Hepatocyte (in vitro differentiated cells): ENCODE results near the gene ACADL.

Source experiments
- EZH2phosphoT487 ChIP-seq: fragments of 200-600 bp; sonication (generic); IDR thresholded peaks from one replicate; pipeline ENCODE4 v1.6.1; 2018; ENCODE audit warnings: antibody characterized with exemption, mild to moderate bottlenecking, low read depth, moderate library complexity; ENCODE audit not compliant: unreplicated experiment, severe bottlenecking
- TF ChIP-seq, protein P1 (sequence below): fragments of 200-600 bp; sonication (generic); IDR thresholded peaks from 2 replicates; pipeline ENCODE4 v1.5.1; 2016; ENCODE audit warnings: antibody characterized with exemption, mild to moderate bottlenecking; ENCODE audit not compliant: poor library complexity

DNA sequence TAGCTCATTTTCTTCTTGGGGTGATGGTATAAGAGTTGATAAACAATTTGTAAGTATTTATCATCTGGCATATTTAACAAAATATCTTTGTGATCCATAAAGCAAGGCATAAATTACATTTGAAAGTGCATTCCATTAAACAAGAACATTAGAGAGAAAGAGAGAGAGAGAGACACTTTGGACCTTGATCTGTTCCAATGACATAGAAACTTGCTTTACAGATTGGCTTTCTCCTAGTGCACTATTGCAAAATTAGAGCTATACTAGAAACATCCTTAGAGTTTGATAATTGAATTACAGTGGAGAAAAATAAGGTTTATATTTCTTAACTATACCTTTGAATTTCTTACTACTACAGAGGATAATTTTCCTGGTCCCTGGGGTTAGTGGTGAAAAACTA is 5.7 kb upstream of the ACADL start:
- TF ChIP-seq, protein P1, sequence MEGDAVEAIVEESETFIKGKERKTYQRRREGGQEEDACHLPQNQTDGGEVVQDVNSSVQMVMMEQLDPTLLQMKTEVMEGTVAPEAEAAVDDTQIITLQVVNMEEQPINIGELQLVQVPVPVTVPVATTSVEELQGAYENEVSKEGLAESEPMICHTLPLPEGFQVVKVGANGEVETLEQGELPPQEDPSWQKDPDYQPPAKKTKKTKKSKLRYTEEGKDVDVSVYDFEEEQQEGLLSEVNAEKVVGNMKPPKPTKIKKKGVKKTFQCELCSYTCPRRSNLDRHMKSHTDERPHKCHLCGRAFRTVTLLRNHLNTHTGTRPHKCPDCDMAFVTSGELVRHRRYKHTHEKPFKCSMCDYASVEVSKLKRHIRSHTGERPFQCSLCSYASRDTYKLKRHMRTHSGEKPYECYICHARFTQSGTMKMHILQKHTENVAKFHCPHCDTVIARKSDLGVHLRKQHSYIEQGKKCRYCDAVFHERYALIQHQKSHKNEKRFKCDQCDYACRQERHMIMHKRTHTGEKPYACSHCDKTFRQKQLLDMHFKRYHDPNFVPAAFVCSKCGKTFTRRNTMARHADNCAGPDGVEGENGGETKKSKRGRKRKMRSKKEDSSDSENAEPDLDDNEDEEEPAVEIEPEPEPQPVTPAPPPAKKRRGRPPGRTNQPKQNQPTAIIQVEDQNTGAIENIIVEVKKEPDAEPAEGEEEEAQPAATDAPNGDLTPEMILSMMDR, result no peak
- no peak for TF ChIP-seq EZH2phosphoT487
